Neural progenitor cell (in vitro differentiated cells): Measurements from ENCODE around the gene UROC1.

Experiments used
- EZH2 ChIP-seq: fragments of 200-600 bp; sonication (generic); IDR thresholded peaks from 2 replicates; pipeline ENCODE4 v1.6.1; 2017; ENCODE audit warnings: antibody characterized with exemption, mild to moderate bottlenecking, moderate library complexity
- EZH2phosphoT487 ChIP-seq: fragments of 200-600 bp; sonication (generic); IDR thresholded peaks from 2 replicates; pipeline ENCODE4 v1.6.1; 2017; ENCODE audit warnings: antibody characterized with exemption
- TF ChIP-seq, protein P1 (sequence below): fragments of 200-600 bp; sonication (generic); IDR thresholded peaks from 2 replicates; pipeline ENCODE4 v1.5.1; 2017; ENCODE audit warnings: antibody characterized with exemption, mild to moderate bottlenecking

- TF ChIP-seq, protein P1, sequence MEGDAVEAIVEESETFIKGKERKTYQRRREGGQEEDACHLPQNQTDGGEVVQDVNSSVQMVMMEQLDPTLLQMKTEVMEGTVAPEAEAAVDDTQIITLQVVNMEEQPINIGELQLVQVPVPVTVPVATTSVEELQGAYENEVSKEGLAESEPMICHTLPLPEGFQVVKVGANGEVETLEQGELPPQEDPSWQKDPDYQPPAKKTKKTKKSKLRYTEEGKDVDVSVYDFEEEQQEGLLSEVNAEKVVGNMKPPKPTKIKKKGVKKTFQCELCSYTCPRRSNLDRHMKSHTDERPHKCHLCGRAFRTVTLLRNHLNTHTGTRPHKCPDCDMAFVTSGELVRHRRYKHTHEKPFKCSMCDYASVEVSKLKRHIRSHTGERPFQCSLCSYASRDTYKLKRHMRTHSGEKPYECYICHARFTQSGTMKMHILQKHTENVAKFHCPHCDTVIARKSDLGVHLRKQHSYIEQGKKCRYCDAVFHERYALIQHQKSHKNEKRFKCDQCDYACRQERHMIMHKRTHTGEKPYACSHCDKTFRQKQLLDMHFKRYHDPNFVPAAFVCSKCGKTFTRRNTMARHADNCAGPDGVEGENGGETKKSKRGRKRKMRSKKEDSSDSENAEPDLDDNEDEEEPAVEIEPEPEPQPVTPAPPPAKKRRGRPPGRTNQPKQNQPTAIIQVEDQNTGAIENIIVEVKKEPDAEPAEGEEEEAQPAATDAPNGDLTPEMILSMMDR: no peak
- no peak for TF ChIP-seq EZH2phosphoT487
- no peak for TF ChIP-seq EZH2
These were observed 22.8 kb upstream of the UROC1 start for GRCh38 chr3:126540342-126540849.
